Erythroblast (primary cell): ENCODE results near the gene CAPN10.
"Not testable (repeated sequence)": the region's sequence is repeated elsewhere in the genome, so short reads cannot be mapped to it uniquely, and the experiment has no call there.

ENCODE experiments used
- DNase-seq, 2 experiments: peaks; one replicate each; lab custom pipeline; 2025; lab: John Stamatoyannopoulos, UW
- GATA1 ChIP-seq: IDR thresholded peaks from 2 replicates; pipeline ENCODE4 v1.6.1; 2011; ENCODE audit warnings: low read depth, mild to moderate bottlenecking, control low read depth, low read length, moderate library complexity
- POLR2A ChIP-seq: IDR thresholded peaks from 2 replicates; pipeline ENCODE4 v1.6.1; 2011; ENCODE audit warnings: mild to moderate bottlenecking, low read length

Gene CAPN10

GRCh38 chr2:240558236-240558761 lies 28.2 kb upstream of the CAPN10 start:
- DNase-seq, result no peak
- TF ChIP-seq GATA1 (no peak), POLR2A (peak; percentile 5)

- no peak for DNase-seq
- no peak for TF ChIP-seq POLR2A
- TF ChIP-seq GATA1, result no peak
Measured at GRCh38 chr2:240559286-240559685, 27.2 kb upstream of the CAPN10 start.

- TF ChIP-seq POLR2A, result peak; percentile 82
- TF ChIP-seq GATA1, result no peak
- peak; percentile 93 to 95 for DNase-seq
Measured at GRCh38 chr2:240560084-240560479, 26.5 kb upstream of the CAPN10 start, which contains the start of gene DUSP28. Gene DUSP28 (plus strand): TSS chr2:240560357. CDS start chr2:240560685, 328 bp downstream.

GRCh38 chr2:240560480-240561324 lies 25.8 kb upstream of the CAPN10 start:
- peak; percentile 99 for DNase-seq
- TF ChIP-seq GATA1 (no peak), POLR2A (peak; percentile 97)

DNA sequence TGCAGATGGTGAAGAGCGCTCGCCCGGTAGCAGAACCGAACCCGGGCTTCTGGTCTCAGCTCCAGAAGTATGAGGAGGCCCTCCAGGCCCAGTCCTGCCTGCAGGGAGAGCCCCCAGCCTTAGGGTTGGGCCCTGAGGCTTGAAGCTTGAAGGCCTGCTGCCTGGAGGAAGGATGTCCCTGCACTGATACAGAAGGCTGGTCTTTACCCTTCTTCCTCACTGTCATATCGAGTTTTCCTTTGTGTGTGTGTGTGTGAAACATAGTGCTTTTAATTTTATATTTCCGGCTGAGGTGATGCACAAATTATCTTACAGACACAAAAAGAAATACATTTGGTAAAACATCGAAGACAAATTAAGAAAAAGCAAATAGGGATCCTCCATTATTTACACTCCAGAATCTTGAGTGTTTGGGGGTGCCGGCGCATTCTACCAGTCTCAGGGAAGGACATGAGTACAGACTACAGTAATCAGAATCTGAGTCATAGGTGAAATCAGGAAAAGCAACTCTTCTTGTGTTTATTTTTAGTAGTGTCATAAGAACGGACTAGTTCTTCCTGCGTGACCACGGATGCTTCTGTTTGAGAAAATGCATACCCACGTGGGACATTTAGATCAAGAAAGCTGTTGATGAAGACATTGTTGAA lies 25.1 kb upstream of the CAPN10 start:
- peak; percentile 40 to 68 for DNase-seq
- TF ChIP-seq GATA1, result no peak
- TF ChIP-seq POLR2A, result no peak

- DNase-seq, result not testable (repeated sequence)
Measured at GRCh38 chr2:240563231-240563630, 23.3 kb upstream of the CAPN10 start.

GRCh38 chr2:240563951-240564560 lies 22.5 kb upstream of the CAPN10 start:
- TF ChIP-seq GATA1, result no peak
- TF ChIP-seq POLR2A, result no peak
- peak in 1 of 2 experiments; percentile 55 for DNase-seq

DNA sequence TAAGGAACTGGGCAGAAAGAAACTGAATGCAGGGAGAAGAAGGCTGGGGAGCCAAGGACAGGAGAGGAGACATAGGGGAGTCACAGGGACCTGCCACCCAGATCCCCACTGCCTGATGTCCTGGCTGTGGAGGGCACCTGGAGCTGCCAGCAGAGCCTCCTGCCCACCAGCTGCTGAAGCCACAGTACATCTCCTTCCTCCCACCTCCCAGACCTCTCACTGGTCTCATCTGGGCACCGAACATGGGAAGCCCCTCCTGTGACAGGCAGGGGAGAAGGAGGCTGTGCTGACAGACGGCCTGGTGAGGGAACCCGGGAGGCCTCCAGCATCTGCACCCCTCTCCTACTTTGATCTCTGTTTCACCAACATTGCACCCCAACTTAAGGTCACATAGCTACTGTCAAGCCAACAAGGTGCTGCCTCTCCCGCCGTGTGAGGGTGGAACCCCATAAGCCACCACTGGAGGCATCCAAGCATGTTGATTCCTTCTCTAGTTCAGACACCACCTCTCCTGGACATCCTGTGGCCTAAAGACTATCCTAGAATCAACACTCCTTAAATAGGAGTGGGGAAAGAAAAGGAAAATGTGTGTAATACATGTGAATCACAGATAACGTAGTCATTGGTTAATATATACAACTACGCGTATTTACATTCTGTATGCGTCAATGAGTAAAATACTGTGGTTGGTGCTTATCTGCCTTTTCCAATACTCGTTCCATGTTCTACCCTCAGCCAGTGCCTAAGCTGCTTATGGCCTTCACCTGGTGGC lies 21.8 kb upstream of the CAPN10 start:
- peak; percentile 60 for TF ChIP-seq POLR2A
- no peak for TF ChIP-seq GATA1
- DNase-seq, result peak; percentile 78 to 82

DNA sequence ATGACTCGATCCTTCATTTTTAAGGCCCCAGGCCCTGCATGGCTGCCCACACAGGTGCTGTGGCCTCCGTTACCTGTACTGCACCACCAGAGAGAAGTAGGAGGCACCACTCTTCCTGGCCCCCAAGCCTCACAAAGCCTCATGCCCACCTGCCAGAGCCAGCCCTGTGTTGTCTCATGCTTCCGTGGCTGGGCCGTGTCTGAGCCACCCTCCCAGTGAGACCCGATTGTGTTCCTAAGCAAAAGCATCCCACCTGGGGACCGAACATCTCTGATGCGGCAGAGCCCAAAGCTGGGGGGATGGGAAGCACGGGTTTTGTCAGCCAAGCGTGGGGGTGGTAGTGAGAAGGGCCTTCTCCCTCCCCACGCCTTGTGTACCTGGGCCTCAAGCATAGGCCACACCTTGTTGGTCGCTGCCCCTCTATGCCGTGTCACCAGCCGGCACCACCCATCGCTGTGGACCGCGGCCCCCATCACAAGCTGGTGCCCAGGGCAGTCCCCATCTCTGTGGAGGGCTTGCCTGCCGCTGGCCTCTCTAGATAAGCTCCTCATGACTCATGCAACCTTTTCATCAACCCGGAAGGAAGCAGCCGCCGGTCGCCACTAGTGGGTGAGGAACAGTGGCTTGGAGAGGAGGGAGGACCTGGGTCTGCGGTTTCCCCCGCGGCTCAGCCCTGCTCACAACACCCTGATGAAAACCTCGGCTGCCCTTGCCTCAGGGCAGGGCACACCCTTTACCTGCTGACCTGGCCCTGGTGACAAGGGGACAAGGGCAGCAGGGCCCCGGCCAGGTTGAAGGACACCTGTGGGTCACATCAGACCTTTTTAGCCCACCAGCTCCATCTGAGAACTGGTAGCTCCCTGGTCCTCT lies 21.0 kb upstream of the CAPN10 start:
- peak; percentile 73 for TF ChIP-seq POLR2A
- TF ChIP-seq GATA1, result peak; percentile 80

GRCh38 chr2:240566203-240567136 lies 20.1 kb upstream of the CAPN10 start:
- TF ChIP-seq GATA1 (no peak), POLR2A (peak; percentile 27)
- peak; percentile 96 to 98 for DNase-seq

More for the DNA sequence above, 21.0 kb upstream of the CAPN10 start:
- peak; percentile 97 to 98 for DNase-seq

- TF ChIP-seq GATA1 (no peak), POLR2A (no peak)
- DNase-seq, result peak; percentile 46 to 61
Measured at GRCh38 chr2:240567137-240567871, 19.2 kb upstream of the CAPN10 start.
